Subcutaneous adipose tissue (tissue), 4 donors: ENCODE results near the gene CCDC87. TPM values are rescaled to one million over a fixed set of nuclear protein-coding genes. Genes with fewer than 3 reads are reported as not detected.

Experiments used
- CTCF ChIP-seq: fragments of 450-650 bp; IDR thresholded peaks from one replicate; pipeline ENCODE4 v1.5.1; 2016; ENCODE audit warnings: low read depth, mild to moderate bottlenecking, control low read depth, antibody characterized with exemption, moderate library complexity
- total RNA-seq, 4 donors: library from RNA; depleted of rRNA; stranded (reverse); fragments of >200 nt; gene quantifications; one replicate each; pipeline ENCODE4 v1.1.0, GENCODE V29; 2016

Gene CCDC87
- total RNA-seq, 4 donors from 2014 or later: 0.17 TPM; not detected in 3

DNA sequence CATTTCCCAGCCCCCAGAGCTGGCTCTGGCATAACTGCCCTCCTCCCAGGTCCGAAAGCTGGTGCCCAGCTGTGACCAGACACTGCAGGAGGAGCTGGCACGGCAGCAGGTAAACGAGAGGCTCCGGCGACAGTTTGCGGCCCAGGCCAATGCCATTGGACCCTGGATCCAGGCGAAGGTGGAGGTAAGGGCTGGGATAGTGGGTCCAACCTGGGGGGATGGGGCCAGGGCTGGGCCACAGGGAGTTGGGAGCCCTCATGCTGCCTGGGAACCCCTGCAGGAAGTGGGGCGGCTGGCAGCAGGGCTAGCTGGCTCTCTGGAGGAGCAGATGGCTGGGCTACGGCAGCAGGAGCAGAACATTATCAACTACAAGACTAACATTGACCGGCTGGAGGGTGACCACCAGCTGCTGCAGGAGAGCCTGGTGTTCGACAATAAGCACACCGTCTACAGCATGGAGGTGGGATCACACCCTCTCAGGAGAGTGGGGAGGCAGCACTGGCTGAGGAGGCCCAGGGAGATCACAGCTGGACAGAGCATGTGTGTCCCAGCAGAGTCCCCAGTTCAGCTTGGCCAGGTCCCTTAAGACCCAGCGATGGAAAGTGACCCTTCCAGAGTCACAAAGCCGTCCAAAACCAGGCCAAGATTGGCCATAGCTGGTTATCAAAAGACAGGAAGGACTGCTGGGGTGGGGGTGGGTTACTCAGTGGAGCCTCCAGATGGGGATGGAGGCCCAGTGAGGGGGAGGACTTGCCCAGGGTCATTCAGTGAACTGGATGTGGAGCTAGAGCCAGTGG lies 31.5 kb downstream of the CCDC87 start:
- no peak for TF ChIP-seq CTCF

GRCh38 chr11:66559866-66560676 lies 32.8 kb downstream of the CCDC87 start:
- TF ChIP-seq CTCF: no peak

GRCh38 chr11:66559142-66559865 lies 33.6 kb downstream of the CCDC87 start:
- TF ChIP-seq CTCF: no peak

- no peak for TF ChIP-seq CTCF
Measured at GRCh38 chr11:66557733-66558326, 35.0 kb downstream of the CCDC87 start.

DNA sequence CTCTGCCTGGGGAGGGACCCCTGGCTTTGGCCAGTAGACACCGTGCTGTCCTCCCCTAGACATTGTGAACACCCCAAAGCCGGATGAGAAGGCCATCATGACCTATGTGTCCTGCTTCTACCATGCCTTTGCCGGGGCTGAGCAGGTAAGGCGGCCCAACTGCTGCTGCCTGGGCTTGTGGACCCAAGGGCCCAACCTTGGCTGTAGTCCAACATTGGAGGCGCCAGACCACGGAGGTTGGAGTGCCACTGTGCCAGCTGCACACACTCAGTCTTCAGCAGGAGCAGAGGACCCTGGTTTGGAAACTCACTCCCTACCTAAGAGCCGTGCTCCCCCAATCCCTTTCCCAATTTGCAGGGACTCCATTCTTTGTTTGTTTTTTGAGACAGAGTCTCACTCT lies 36.8 kb downstream of the CCDC87 start:
- TF ChIP-seq CTCF: no peak

- TF ChIP-seq CTCF: no peak
Measured at GRCh38 chr11:66555416-66555815, 37.4 kb downstream of the CCDC87 start.

- no peak for TF ChIP-seq CTCF
Measured at GRCh38 chr11:66554602-66555001, 38.3 kb downstream of the CCDC87 start.
